Gastroesophageal sphincter (tissue), 4 donors: ENCODE results near the gene RNF41. TPM values are rescaled to one million over a fixed set of nuclear protein-coding genes. Genes with fewer than 3 reads are reported as not detected.

ENCODE experiments used
- ATAC-seq: fragments of 150-250 bp; one replicate; pipeline ENCODE4 v1.9.1; 2016; ENCODE audit warnings: mild to moderate bottlenecking, moderate library complexity
- H3K27ac ChIP-seq, 4 donors: fragments of 200-600 bp; sonication (generic) in 3 of 4; 1 replicate in 3 of 4; 2 replicates in 1 of 4; pipeline ENCODE4 v1.5.1; 2016 to 2019
- H3K27me3 ChIP-seq: fragments of 200-600 bp; sonication (generic); one replicate; pipeline ENCODE4 v1.5.1; 2019
- H3K36me3 ChIP-seq, 2 donors: fragments of 200-600 bp; sonication (generic); one replicate each; pipeline ENCODE4 v1.5.1; 2019; ENCODE audit warnings: control low read depth in 1 of 2
- H3K4me1 ChIP-seq, 3 donors: fragments of 200-600 bp; sonication (generic); 1 replicate in 2 of 3; 2 replicates in 1 of 3; pipeline ENCODE4 v1.5.1; 2016 to 2019; ENCODE audit warnings: control low read depth in 2 of 3
- H3K4me3 ChIP-seq, 2 donors: fragments of 200-600 bp; sonication (generic); one replicate each; pipeline ENCODE4 v1.5.1; 2019; ENCODE audit warnings: mild to moderate bottlenecking in 1 of 2, moderate library complexity in 1 of 2
- H3K9me3 ChIP-seq, 3 donors: fragments of 200-600 bp; sonication (generic); one replicate each; pipeline ENCODE4 v1.5.1; 2017 to 2019; ENCODE audit warnings: control low read depth in 2 of 3
- EP300 ChIP-seq: sonication (generic); formaldehyde crosslinking; IDR thresholded peaks from one replicate; pipeline ENCODE4 v1.6.1; 2017; ENCODE audit warnings: antibody characterized with exemption, mild to moderate bottlenecking
- POLR2A ChIP-seq, 2 donors: fragments of 450-650 bp; IDR thresholded peaks; one replicate each; pipeline ENCODE4 v1.6.1; 2017; ENCODE audit warnings: antibody characterized with exemption in 2 of 2, mild to moderate bottlenecking in 2 of 2, moderate library complexity in 1 of 2
- POLR2AphosphoS5 ChIP-seq: sonication (generic); formaldehyde crosslinking; IDR thresholded peaks from one replicate; pipeline ENCODE4 v1.6.1; 2017; ENCODE audit warnings: antibody characterized with exemption
- WGBS, 2 donors: methylation state at CpG; one replicate each; pipeline ENCODE4 v1.1.5; 2018; ENCODE audit warnings: low coverage in 1 of 2; 5-methylcytosine and 5-hydroxymethylcytosine counted together
- total RNA-seq, 4 donors: library from RNA; depleted of rRNA; stranded (reverse); fragments of >200 nt; gene quantifications; one replicate each; pipeline ENCODE4 v1.1.0, GENCODE V29; 2016
- TF ChIP-seq, protein P1 (sequence below), 4 experiments: fragments of 200-600 bp in 2 of 4; fragments of 450-650 bp in 2 of 4; sonication (generic) in 1 of 4; IDR thresholded peaks; one replicate each; pipeline ENCODE4 v1.5.1; 2017 to 2019; ENCODE audit warnings: antibody characterized with exemption in 4 of 4, mild to moderate bottlenecking in 2 of 4, moderate library complexity in 2 of 4

Gene RNF41
- total RNA-seq, 4 donors from 2014 or later: 63.7 to 119 (median 102) TPM

DNA sequence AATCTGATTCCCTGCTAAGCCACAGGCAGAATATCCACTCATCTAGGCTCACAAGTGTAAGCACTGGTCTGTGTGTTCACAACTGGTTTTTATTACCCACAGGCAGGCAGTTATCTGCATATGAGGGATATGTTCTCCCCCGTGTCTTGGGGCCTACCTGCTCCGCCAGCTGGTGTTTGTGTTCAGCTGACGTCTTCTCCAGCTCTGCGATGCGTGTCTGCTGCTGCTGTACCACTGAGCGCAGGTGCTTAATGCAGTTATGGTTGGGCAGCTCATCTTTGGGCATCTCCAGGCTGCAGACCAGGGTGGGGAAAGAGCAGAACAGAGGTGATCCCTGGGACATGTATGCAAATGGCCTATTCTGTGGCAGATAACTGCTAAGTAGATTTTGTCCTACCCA lies 13.7 kb downstream of the RNF41 start:
- no peak overlapping the region for H3K27ac ChIP-seq
- no peak for ATAC-seq
- H3K27me3 ChIP-seq: no peaks in the 10 kb centered on the region
- H3K4me1 ChIP-seq: peaks cover 0 to 14% (median 0%) of the 10 kb centered on the region in 3 donors
- no peak overlapping the region for H3K4me3 ChIP-seq
- H3K36me3 ChIP-seq: peaks cover 7 to 91% of the 10 kb centered on the region in 2 donors
- TF ChIP-seq EP300: no peak
- TF ChIP-seq, protein P1, sequence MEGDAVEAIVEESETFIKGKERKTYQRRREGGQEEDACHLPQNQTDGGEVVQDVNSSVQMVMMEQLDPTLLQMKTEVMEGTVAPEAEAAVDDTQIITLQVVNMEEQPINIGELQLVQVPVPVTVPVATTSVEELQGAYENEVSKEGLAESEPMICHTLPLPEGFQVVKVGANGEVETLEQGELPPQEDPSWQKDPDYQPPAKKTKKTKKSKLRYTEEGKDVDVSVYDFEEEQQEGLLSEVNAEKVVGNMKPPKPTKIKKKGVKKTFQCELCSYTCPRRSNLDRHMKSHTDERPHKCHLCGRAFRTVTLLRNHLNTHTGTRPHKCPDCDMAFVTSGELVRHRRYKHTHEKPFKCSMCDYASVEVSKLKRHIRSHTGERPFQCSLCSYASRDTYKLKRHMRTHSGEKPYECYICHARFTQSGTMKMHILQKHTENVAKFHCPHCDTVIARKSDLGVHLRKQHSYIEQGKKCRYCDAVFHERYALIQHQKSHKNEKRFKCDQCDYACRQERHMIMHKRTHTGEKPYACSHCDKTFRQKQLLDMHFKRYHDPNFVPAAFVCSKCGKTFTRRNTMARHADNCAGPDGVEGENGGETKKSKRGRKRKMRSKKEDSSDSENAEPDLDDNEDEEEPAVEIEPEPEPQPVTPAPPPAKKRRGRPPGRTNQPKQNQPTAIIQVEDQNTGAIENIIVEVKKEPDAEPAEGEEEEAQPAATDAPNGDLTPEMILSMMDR (IDR thresholded peaks at IDR 0.05): no peak
- no peak for TF ChIP-seq POLR2A (IDR thresholded peaks at IDR 0.05)
- no peak for TF ChIP-seq POLR2AphosphoS5
- WGBS, 2 donors: 29 to 70% methylated on average over 1 to 2 of the region's 6 CpGs
- no peaks in the 10 kb centered on the region for H3K9me3 ChIP-seq

GRCh38 chr12:56206452-56207166 lies 15.1 kb downstream of the RNF41 start:
- TF ChIP-seq, protein P1 (IDR thresholded peaks at IDR 0.05): peak; percentile 29 to 77 (median 69)
- TF ChIP-seq POLR2AphosphoS5: no peak
- Histone ChIP-seq H3K9me3 (no peaks in the 10 kb centered on the region), H3K27ac (peak overlapping the region in 3 of 4 donors; percentile 18 to 35 (median 34)), H3K4me3 (no peak overlapping the region), H3K36me3 (peaks cover 3 to 77% of the 10 kb centered on the region in 2 donors), H3K27me3 (no peaks in the 10 kb centered on the region), H3K4me1 (peaks cover 0 to 17% (median 0%) of the 10 kb centered on the region in 3 donors)
- WGBS, 2 donors: 52 to 66% methylated on average over 4 to 6 of the region's 14 CpGs
- peak; percentile 61 for ATAC-seq

- Histone ChIP-seq H3K27me3 (no peaks in the 10 kb centered on the region), H3K36me3 (peaks cover 3 to 65% of the 10 kb centered on the region in 2 donors), H3K4me3 (no peak overlapping the region), H3K9me3 (no peaks in the 10 kb centered on the region), H3K27ac (peak overlapping the region in 2 of 4 donors; percentile 34 to 35), H3K4me1 (peaks cover 0 to 17% (median 0%) of the 10 kb centered on the region in 3 donors)
- no peak for ATAC-seq
- TF ChIP-seq, protein P1 (IDR thresholded peaks at IDR 0.05): peak in 1 of 4 experiments; percentile 5
- no peak for TF ChIP-seq POLR2AphosphoS5
Observed at GRCh38 chr12:56205445-56205844, 16.3 kb downstream of the RNF41 start.

DNA sequence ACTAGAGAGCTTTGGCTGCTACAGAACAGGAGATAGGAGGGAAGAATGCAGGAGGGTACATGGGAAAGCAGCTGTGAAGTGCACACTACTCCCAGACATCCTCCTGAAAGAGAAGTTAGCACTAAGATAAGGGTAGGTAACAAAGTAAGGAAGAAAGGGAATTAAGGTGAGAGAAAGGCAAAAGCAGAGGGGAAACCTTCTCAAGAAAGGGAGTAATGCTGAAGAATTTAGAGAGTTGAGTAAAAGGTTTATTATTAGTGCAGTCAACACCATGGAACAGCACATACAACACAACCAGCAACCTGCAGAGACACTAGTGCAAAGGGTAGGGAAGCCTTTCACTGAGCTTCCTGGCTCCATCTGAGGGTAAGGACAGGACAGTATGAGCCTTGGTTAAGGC lies 17.4 kb downstream of the RNF41 start:
- H3K27ac ChIP-seq: no peak overlapping the region
- peaks cover 0 to 17% (median 0%) of the 10 kb centered on the region in 3 donors for H3K4me1 ChIP-seq
- no peaks in the 10 kb centered on the region for H3K9me3 ChIP-seq
- peaks cover 3 to 54% of the 10 kb centered on the region in 2 donors for H3K36me3 ChIP-seq
- no peak for ATAC-seq
- TF ChIP-seq POLR2AphosphoS5: no peak
- TF ChIP-seq, protein P1 (IDR thresholded peaks at IDR 0.05): no peak
- TF ChIP-seq POLR2A (IDR thresholded peaks at IDR 0.05): no peak
- no peak for TF ChIP-seq EP300
- no peak overlapping the region for H3K4me3 ChIP-seq
- H3K27me3 ChIP-seq: no peaks in the 10 kb centered on the region

GRCh38 chr12:56202838-56203237 lies 18.9 kb downstream of the RNF41 start:
- TF ChIP-seq EP300 (no peak), POLR2AphosphoS5 (no peak), POLR2A (IDR thresholded peaks at IDR 0.05) (no peak)
- TF ChIP-seq, protein P1 (IDR thresholded peaks at IDR 0.05): no peak
- WGBS, 2 donors: 24 to 75% methylated on average over 2 of the region's 2 CpGs
- no peak for ATAC-seq

More at GRCh38 chr12:56202838-56203237, 18.9 kb downstream of the RNF41 start:
- Histone ChIP-seq H3K4me3 (no peak overlapping the region), H3K27me3 (no peaks in the 10 kb centered on the region), H3K27ac (no peak overlapping the region), H3K9me3 (no peaks in the 10 kb centered on the region), H3K36me3 (peaks cover under 1 to 39% of the 10 kb centered on the region in 2 donors), H3K4me1 (peaks cover 0 to 17% (median 0%) of the 10 kb centered on the region in 3 donors)
